NB4 (cell line): ENCODE measurements around the gene TRIM42.

Source experiments
- POLR2A ChIP-seq: IDR thresholded peaks from 2 replicates; pipeline ENCODE4 v1.6.1; 2011; ENCODE audit warnings: mild to moderate bottlenecking; ENCODE audit not compliant: insufficient read length; ENCODE audit errors: extremely low read depth
- TF ChIP-seq, protein P1 (sequence below): IDR thresholded peaks from one replicate; pipeline ENCODE4 v1.5.1; 2012; ENCODE audit warnings: low read depth, low read length

DNA sequence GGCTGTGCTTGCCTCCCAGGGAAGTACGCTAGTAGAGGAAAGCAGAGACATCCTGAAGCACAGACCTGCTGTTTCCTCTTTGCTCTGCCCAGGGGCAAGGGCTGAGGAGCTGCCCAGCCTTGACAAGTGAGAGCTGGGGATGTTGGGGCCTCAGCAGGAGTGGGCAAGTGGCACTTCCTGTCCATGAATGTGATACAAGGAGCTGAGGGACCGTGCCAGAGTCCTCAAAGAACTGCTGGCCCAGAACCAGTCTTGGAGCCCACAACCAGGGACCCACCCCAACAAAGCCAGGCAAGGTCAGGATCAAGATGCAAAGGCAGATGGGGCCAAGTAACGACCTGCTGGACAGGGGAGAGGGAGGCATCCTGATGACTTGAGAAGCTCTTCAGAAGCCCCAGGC, 70.3 kb downstream of the TRIM42 start:
- TF ChIP-seq, protein P1, sequence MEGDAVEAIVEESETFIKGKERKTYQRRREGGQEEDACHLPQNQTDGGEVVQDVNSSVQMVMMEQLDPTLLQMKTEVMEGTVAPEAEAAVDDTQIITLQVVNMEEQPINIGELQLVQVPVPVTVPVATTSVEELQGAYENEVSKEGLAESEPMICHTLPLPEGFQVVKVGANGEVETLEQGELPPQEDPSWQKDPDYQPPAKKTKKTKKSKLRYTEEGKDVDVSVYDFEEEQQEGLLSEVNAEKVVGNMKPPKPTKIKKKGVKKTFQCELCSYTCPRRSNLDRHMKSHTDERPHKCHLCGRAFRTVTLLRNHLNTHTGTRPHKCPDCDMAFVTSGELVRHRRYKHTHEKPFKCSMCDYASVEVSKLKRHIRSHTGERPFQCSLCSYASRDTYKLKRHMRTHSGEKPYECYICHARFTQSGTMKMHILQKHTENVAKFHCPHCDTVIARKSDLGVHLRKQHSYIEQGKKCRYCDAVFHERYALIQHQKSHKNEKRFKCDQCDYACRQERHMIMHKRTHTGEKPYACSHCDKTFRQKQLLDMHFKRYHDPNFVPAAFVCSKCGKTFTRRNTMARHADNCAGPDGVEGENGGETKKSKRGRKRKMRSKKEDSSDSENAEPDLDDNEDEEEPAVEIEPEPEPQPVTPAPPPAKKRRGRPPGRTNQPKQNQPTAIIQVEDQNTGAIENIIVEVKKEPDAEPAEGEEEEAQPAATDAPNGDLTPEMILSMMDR: no peak
- no peak for TF ChIP-seq POLR2A
